GM18951 (cell line): Measurements from ENCODE around the gene GCM1.

Experiments
- POLR2A ChIP-seq: IDR thresholded peaks from 4 replicates; pipeline ENCODE4 v1.6.1; 2011; ENCODE audit warnings: mild to moderate bottlenecking; ENCODE audit not compliant: insufficient read length, insufficient read depth; ENCODE audit errors: extremely low read depth
- in situ Hi-C: fragments of 300-500 bp; cut with MboI; formaldehyde crosslinking; loops from one replicate; pipeline ENCODE4 v1.12.0; 2022; ENCODE audit warnings: low sequenced_read_pairs, mixed read lengths, inconsistent platforms; ENCODE audit not compliant: unreplicated experiment

Gene GCM1

GRCh38 chr6:53136000-53136609 is 12.5 kb downstream of the GCM1 start:
- TF ChIP-seq POLR2A, result no peak
- in situ Hi-C loops, result no loop called here

- in situ Hi-C loops, result no loop called here
- no peak for TF ChIP-seq POLR2A
Observed at GRCh38 chr6:53134601-53135235, 13.9 kb downstream of the GCM1 start.

GRCh38 chr6:53133961-53134360 is 14.7 kb downstream of the GCM1 start:
- in situ Hi-C loops, result no loop called here
- no peak for TF ChIP-seq POLR2A

- in situ Hi-C loops, result no loop called here
Observed at GRCh38 chr6:53130569-53131290, 17.9 kb downstream of the GCM1 start.

GRCh38 chr6:53128842-53129241 is 19.8 kb downstream of the GCM1 start:
- in situ Hi-C loops, result no loop called here
- no peak for TF ChIP-seq POLR2A

More at GRCh38 chr6:53130569-53131290, 17.9 kb downstream of the GCM1 start:
- TF ChIP-seq POLR2A, result no peak

- TF ChIP-seq POLR2A, result no peak
- in situ Hi-C loops, result no loop called here
Observed at GRCh38 chr6:53125276-53125675, 23.4 kb downstream of the GCM1 start.

- in situ Hi-C loops, result no loop called here
Observed at GRCh38 chr6:53124131-53124800, 24.4 kb downstream of the GCM1 start.

GRCh38 chr6:53119772-53120409 is 28.8 kb downstream of the GCM1 start:
- in situ Hi-C loops, result no loop called here
- no peak for TF ChIP-seq POLR2A

More at GRCh38 chr6:53124131-53124800, 24.4 kb downstream of the GCM1 start:
- TF ChIP-seq POLR2A, result no peak

- in situ Hi-C loops, result no loop called here
- no peak for TF ChIP-seq POLR2A
Observed at GRCh38 chr6:53119349-53119748, 29.3 kb downstream of the GCM1 start.

- in situ Hi-C loops, result no loop called here
- no peak for TF ChIP-seq POLR2A
Observed at GRCh38 chr6:53115741-53116140, 32.9 kb downstream of the GCM1 start.

- in situ Hi-C loops, result no loop called here
- TF ChIP-seq POLR2A, result no peak
Observed at GRCh38 chr6:53115113-53115512, 33.5 kb downstream of the GCM1 start.

GRCh38 chr6:53113742-53114141 is 34.9 kb downstream of the GCM1 start:
- in situ Hi-C loops, result no loop called here
- no peak for TF ChIP-seq POLR2A

- no peak for TF ChIP-seq POLR2A
- in situ Hi-C loops, result no loop called here
Observed at GRCh38 chr6:53112871-53113270, 35.8 kb downstream of the GCM1 start.
